Uterus (tissue), 4 donors: Measurements from ENCODE around the gene MYORG. TPM values are rescaled to one million over a fixed set of nuclear protein-coding genes. Genes with fewer than 3 reads are reported as not detected.

ENCODE experiments used
- DNase-seq, 2 donors: peaks; one replicate each; pipeline ENCODE4 v3.0.0-alpha.2; 2019 to 2020
- H3K27ac ChIP-seq, 2 donors: fragments of 200-600 bp; sonication (generic); 1 replicate in 1 of 2; 2 replicates in 1 of 2; pipeline ENCODE4 v1.5.1; 2016 to 2018
- H3K27me3 ChIP-seq, 2 donors: fragments of 200-600 bp; sonication (generic); one replicate each; pipeline ENCODE4 v1.5.1; 2018 to 2019; ENCODE audit warnings: control low read depth in 1 of 2
- H3K36me3 ChIP-seq, 2 donors: fragments of 200-600 bp; sonication (generic); one replicate each; pipeline ENCODE4 v1.5.1; 2019; ENCODE audit warnings: control low read depth in 1 of 2
- H3K4me1 ChIP-seq, 2 donors: fragments of 200-600 bp; sonication (generic); one replicate each; pipeline ENCODE4 v1.5.1; 2018 to 2019; ENCODE audit warnings: control low read depth in 1 of 2
- H3K4me3 ChIP-seq, 2 donors: fragments of 200-600 bp; sonication (generic); 1 replicate in 1 of 2; 2 replicates in 1 of 2; pipeline ENCODE4 v1.5.1; 2018 to 2019; ENCODE audit warnings: mild to moderate bottlenecking in 1 of 2
- H3K9me3 ChIP-seq, 2 donors: fragments of 200-600 bp; sonication (generic); one replicate each; pipeline ENCODE4 v1.5.1; 2019; ENCODE audit warnings: control low read depth in 1 of 2
- POLR2A ChIP-seq, 2 donors: fragments of 450-650 bp; IDR thresholded peaks; one replicate each; pipeline ENCODE4 v1.6.1; 2016; ENCODE audit warnings: antibody characterized with exemption in 2 of 2, mild to moderate bottlenecking in 1 of 2, moderate library complexity in 1 of 2
- intact Hi-C: fragments of 100-400 bp; cut with DNase I; formaldehyde crosslinking; loops from one replicate; pipeline ENCODE4 v1.15.1; 2023; ENCODE audit warnings: low total_unique reads
- total RNA-seq, 4 donors: library from RNA; depleted of rRNA in 3 of 4; stranded (reverse); fragments of >200 nt in 3 of 4; gene quantifications; one replicate each; pipeline versions ENCODE4 v1.1.0 to v1.2.4, GENCODE V29; 2014 to 2023
- TF ChIP-seq, protein P1 (sequence below), 4 experiments: fragments of 200-600 bp in 2 of 4; fragments of 450-650 bp in 2 of 4; sonication (generic) in 2 of 4; IDR thresholded peaks; one replicate each; pipeline ENCODE4 v1.5.1; 2016 to 2019; ENCODE audit warnings: antibody characterized with exemption in 4 of 4, mild to moderate bottlenecking in 2 of 4, moderate library complexity in 1 of 4
- donor health status: DM: yes; HTN: yes; CAD: no.

Gene MYORG
- total RNA-seq, 4 donors from 2014 or later = under 0.01 to 6.6 (median 2.3) TPM

- TF ChIP-seq POLR2A (IDR thresholded peaks at IDR 0.05) = no peak
- TF ChIP-seq, protein P1, sequence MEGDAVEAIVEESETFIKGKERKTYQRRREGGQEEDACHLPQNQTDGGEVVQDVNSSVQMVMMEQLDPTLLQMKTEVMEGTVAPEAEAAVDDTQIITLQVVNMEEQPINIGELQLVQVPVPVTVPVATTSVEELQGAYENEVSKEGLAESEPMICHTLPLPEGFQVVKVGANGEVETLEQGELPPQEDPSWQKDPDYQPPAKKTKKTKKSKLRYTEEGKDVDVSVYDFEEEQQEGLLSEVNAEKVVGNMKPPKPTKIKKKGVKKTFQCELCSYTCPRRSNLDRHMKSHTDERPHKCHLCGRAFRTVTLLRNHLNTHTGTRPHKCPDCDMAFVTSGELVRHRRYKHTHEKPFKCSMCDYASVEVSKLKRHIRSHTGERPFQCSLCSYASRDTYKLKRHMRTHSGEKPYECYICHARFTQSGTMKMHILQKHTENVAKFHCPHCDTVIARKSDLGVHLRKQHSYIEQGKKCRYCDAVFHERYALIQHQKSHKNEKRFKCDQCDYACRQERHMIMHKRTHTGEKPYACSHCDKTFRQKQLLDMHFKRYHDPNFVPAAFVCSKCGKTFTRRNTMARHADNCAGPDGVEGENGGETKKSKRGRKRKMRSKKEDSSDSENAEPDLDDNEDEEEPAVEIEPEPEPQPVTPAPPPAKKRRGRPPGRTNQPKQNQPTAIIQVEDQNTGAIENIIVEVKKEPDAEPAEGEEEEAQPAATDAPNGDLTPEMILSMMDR (IDR thresholded peaks at IDR 0.05) = no peak
- intact Hi-C loops = no loop called here
- Histone ChIP-seq H3K27me3 (no peaks in the 10 kb centered on the region), H3K9me3 (no peaks in the 10 kb centered on the region), H3K4me1 (no peaks in the 10 kb centered on the region), H3K27ac (no peak overlapping the region), H3K4me3 (no peak overlapping the region), H3K36me3 (no peaks in the 10 kb centered on the region)
- no peak for DNase-seq
These were observed 22.2 kb upstream of the MYORG start for GRCh38 chr9:34398875-34399274.

- H3K4me3 ChIP-seq = no peak overlapping the region
- no peak for DNase-seq
- no peak overlapping the region for H3K27ac ChIP-seq
- no peaks in the 10 kb centered on the region for H3K36me3 ChIP-seq
- no peaks in the 10 kb centered on the region for H3K27me3 ChIP-seq
- no peaks in the 10 kb centered on the region for H3K4me1 ChIP-seq
- H3K9me3 ChIP-seq = no peaks in the 10 kb centered on the region
- intact Hi-C loops = no loop called here
- TF ChIP-seq POLR2A (IDR thresholded peaks at IDR 0.05) = no peak
- TF ChIP-seq, protein P1 (IDR thresholded peaks at IDR 0.05) = no peak
These were observed 19.8 kb upstream of the MYORG start for GRCh38 chr9:34396276-34397214.

DNA sequence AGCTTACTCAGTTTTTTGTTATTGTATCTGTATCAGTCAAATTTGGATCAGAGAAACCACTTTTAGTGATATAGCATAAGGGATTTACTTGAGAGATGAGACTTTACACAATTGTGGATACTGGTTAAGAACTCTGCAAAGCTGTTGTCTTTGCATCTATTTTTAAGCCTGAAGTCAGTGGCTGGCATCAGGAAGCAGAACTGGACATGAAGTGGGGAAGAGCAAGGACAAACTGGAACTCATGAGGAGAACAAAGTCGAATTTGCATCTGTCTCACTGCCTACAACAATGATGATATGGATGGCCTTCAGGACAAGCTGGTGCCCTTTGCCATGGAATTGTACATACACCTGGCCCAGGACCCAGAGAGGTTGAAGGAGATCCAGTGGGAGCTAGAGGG, 15.8 kb upstream of the MYORG start:
- Histone ChIP-seq H3K4me3 (no peak overlapping the region), H3K27me3 (no peaks in the 10 kb centered on the region), H3K9me3 (no peaks in the 10 kb centered on the region), H3K4me1 (no peaks in the 10 kb centered on the region), H3K36me3 (no peaks in the 10 kb centered on the region), H3K27ac (no peak overlapping the region)
- no peak for DNase-seq
- TF ChIP-seq, protein P1 (IDR thresholded peaks at IDR 0.05) = no peak
- TF ChIP-seq POLR2A (IDR thresholded peaks at IDR 0.05) = no peak
- intact Hi-C loops = no loop called here

GRCh38 chr9:34387239-34387638, 10.5 kb upstream of the MYORG start:
- TF ChIP-seq POLR2A (IDR thresholded peaks at IDR 0.05) = no peak
- TF ChIP-seq, protein P1 (IDR thresholded peaks at IDR 0.05) = no peak
- H3K27me3 ChIP-seq = no peaks in the 10 kb centered on the region
- H3K4me3 ChIP-seq = no peak overlapping the region
- DNase-seq = no peak
- no peaks in the 10 kb centered on the region for H3K4me1 ChIP-seq
- intact Hi-C loops = no loop called here
- H3K36me3 ChIP-seq = no peaks in the 10 kb centered on the region
- no peak overlapping the region for H3K27ac ChIP-seq
- H3K9me3 ChIP-seq = no peaks in the 10 kb centered on the region

DNA sequence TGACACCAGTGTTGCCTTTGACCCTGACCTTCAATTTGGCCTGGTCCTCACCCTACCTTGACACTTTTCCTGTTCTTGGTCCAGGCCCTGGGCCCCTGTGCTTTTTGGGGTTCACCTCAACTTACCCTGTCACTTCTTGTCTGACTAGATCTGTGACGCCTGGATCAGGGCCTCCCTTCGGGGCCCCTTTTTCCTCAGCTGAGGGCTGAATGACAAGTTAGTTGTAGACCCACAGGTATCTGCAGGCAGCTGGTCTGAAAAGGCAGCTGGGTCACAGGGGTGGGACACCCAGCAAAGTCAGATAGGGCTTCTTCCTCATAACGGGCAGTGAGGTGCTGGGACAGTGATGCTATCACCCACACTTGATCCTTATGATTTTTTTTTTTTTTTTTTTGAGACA, 10.0 kb upstream of the MYORG start:
- Histone ChIP-seq H3K4me3 (no peak overlapping the region), H3K4me1 (no peaks in the 10 kb centered on the region), H3K9me3 (no peaks in the 10 kb centered on the region), H3K36me3 (no peaks in the 10 kb centered on the region), H3K27me3 (no peaks in the 10 kb centered on the region), H3K27ac (no peak overlapping the region)
- TF ChIP-seq, protein P1 (IDR thresholded peaks at IDR 0.05) = no peak
- TF ChIP-seq POLR2A (IDR thresholded peaks at IDR 0.05) = no peak
- intact Hi-C loops = no loop called here
- no peak for DNase-seq
